NCI-H2081 (cell line): Measurements from ENCODE around the gene FURIN.
"Not testable (repeated sequence)": the region's sequence is repeated elsewhere in the genome, so short reads cannot be mapped to it uniquely, and the experiment has no call there.

Experiments used
- DNase-seq, 2 experiments: peaks; one replicate each; lab custom pipeline; 2025; lab: John Stamatoyannopoulos, UW

FURIN gene

DNA sequence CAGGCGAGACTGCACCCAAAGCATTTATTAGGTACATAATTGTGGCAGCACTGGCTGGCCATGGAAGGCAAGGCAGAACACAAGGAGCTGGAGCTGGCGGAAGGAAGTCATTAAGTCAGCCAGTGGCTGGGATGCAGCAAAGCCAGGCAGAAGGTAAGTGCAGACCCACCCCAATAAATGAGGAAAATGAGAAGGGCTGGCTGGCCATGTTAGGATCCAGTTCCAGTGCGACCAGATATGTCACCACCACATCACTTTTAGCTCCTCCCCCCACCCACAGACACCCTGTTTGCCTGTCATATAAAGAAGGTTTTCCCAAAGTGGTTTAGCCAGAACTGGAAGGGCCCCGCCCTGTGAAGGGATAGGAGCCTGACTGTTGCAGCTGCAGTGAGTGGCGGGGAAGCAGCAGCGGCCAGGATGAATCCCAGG is at the start of gene FURIN:
TSS of gene FURIN (plus strand) at position 328 of the 429 bp plus-strand sequence. CDS start 7,153 bp downstream, outside the sequence.
- DNase-seq: no peak

DNA sequence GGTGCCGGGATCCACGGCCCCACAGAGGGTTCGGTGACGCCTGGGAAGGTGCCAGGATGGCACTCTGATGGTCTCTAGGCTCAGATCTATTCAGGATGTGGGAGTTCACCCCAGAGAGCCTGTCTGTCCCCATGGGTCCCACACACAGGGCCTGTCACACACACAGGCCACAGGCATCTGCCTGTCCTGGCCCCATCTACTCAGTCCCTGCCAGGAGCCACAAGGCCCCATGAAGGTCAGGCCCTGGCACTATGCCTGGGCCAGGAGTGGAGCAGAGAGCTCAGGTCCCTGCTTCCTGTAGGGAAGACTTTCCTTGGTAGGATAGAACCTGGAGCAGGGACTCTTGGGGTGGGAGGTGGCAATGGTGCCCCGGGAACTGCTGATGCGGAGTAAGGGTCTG is 49.0 kb upstream of the FURIN start:
- no peak for DNase-seq

DNA sequence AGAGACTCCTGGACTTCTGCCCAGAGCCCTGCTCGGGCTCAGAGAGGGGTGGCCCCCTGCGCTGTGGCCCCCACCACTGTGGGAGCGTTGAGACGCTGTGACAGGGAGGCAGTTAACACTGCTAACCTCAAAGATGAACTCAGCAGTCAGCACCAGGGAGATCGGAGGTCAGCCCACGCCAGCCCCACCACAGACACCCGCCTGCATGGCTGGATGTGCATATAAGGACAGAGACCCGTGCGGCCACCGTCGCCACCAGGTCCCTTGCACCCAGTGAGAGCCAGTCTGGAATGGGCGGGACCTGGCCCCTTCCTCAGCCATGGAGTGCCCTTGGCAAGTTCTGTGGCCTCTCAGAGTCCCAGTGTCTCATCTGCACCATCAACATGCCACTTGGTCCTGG is 48.5 kb upstream of the FURIN start:
- no peak for DNase-seq

DNA sequence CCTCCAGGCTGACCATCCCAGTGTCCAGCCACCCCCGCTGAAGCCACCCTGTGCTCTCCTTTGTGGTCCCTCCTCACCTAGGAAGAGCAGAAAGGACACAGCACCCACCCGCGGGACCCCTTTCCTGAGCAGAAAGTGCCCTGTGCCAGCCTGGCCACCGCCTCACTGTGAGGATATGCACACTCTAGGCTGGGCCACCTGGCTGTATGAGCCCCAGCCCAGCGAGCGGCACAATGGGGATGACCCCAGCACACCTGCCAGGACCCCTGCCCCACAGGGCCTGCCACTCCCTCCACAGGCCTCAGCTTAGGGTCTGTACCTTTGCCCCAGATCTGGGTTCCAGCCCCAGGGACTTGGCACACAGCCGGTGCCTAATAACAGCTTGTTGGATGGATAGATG is 47.9 kb upstream of the FURIN start:
- DNase-seq: no peak

DNA sequence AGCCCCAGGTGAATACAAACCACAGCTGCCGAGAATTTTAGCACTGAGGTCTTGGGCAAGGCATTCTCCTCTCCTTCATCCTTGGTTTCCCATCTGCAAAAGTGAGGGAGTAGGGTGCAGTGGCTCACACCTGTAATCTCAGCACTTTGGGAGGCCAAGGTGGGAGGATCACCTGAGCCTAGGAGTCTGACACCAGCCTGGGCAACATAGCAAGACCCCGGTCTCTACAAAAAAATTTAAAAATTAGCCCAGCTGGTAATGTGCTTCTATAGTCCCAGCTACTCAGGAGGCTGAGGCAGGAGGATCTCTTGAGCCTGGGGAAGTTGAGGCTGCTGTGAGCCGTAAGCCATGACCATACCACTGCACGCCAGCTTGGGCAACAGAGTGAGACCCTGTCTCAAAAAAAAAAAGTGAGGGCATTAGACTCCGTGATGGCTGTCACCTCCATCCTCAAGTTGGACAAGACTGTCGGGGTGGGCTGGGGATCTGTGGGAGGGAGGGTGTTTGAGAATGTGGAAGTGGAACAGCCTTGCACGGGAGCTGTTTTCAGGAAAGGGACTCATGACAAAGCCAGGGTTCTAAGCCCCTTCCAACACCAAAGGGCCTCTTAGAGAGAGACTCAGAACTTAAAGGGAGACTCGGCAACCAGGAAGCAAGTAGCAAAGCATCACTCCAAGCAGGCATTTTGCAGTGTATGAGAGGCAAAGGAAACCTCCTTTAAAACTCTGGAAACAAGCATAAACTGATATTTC is 46.0 kb upstream of the FURIN start:
- DNase-seq: no peak

DNA sequence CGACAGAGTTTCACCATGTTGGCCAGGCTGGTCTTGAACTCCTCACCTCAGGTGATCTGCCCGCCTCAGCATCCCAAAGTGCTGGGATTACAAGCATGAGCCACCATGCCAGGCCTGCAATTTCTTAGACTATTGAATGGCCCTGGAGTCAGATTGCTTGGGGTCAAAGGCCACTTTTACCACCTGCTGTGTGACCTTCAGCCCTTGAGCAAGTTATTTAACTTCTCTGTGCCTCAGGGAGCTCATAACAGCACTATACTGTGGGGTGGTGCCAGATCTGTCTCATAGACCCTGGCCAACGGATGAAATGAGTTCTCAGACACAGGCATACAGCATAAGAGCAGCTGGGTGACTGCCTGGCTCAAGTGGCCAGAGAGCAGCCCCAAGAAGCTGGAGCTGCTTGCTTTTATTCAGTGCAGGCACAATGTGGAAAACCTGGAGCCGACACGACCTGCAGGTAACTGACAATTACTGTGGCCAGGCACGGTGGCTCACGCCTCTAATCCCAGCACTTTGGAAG is 44.9 kb upstream of the FURIN start:
- DNase-seq: no peak

DNA sequence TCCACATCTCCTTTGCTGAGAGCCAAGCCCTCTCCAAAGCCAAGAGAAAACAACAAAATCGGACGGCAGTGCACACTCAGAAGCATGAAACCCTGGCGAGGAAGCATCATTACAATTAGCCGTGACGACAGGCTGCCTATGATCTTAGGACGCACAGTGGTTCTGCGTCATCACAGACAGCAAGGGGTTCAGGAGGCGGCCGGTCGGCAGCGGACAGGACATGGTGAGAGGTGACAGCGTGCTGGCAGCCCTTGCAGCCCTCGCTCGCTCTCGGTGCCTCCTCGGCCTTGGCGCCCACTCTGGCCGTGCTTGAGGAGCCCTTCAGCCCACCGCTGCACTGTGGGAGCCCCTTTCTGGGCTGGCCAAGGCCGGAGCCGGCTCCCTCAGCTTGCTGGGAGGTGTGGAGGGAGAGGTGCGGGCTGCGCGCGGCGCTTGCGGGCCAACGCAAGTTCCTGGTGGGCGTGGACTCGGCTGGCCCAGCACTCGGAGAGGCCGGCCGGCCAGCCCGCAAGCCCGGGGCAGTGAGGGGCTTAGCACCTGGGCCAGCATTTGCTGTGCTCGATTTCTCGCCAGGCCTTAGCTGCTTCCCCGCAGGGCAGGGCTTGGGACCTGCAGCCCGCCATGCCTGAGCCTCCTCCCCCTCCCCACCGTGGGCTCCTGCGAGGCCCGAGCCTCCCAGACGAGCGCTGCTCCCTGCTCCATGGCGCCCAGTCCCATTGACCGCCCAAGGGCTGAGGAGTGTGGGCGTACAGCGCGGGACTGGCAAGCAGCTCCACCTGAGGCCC is 43.1 kb upstream of the FURIN start:
- DNase-seq: not testable (repeated sequence)

DNA sequence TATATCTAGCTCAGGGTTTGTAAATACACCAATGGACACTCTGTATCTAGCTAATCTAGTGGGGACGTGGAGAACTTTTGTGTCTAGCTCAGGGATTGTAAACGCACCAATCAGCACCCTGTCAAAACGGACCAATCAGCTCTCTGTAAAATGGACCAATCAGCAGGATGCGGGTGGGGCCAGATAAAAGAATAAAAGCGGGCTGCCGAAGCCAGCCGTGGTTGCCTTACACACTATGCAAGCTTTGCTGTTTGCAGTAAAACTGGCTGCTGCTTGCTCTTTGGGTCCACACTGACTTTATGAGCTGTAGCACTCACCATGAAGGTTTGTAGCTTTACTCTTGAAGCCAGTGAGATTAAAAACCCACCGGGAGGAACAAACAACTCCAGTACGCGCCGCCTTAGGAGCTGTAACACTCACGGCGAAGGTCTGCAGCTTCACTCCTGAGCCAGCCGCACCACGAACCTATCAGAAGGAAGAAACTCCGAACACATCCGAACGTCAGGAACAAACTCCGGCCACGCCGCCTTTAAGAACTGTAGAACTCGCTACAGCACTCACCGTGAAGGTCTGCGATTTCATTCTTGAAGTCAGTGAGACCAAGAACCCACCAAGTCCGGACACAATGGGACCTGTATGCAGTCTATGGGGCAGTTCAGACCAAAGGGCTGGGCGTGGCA is 42.0 kb upstream of the FURIN start:
- not testable (repeated sequence) for DNase-seq

DNA sequence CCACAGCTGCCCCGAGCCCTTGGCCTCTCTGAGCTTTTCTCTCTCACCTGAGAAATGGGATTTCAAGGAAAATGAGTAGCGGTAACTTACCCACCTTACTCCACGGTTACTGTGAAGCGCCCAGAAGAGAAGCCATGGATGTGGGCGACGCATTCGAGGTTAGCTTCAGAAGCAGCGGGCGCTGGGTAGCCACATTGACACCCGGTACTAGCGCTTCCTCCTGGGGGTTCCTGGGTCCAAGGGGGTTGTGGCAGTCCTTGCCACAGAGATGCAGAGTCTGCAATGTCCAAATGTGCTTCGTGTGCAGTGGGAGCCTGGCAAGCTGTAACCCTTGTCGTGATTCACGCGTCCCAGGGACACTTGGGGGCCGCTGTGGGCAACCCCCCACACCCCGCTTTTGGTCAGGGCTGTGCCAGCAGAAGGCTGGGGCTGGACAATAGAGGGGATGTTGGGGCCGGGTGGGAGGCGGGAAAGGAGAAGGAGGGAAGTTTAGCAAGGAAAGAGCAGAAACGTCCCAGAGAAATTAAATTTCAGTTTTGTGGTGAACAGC is 41.4 kb upstream of the FURIN start:
- DNase-seq: no peak

DNA sequence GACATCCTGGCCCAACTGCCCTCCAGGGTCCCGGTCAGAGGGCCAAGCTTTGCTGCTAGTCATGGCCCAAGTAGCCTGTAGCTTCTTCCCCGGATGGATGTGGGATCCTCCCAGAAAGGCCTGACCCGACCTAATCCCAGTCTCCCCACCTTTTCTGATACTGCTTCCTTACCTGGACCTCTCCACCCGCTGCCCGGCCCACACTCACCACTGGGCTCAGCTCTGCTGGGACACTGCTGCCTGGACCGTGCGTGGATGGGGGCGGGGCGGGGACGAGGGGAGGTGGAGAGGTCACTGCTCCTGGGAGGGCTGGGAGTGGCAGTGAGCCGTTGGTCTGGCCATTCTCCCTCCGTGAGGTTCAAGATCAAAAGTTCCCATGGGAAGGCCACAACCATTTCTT is 40.3 kb upstream of the FURIN start:
- DNase-seq: no peak

DNA sequence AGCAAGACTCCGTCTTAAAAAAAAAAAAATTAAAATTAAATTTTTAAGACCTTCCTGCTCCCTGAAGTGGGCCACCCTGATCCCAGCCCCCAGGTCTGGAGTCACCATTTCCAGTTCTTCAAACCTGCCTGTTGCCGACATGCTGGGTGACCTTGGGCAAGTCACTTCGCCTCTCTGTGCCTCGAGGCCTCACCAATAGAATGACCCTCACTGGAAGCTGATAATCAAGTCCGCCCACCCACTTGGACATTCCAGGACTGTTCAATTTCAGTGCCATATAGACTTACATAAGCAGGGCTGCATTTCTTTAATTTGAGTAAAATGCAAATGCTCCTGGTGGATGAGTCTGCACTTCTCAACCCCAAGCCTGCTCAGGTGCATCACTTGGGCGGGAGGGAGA is 39.3 kb upstream of the FURIN start:
- no peak for DNase-seq

DNA sequence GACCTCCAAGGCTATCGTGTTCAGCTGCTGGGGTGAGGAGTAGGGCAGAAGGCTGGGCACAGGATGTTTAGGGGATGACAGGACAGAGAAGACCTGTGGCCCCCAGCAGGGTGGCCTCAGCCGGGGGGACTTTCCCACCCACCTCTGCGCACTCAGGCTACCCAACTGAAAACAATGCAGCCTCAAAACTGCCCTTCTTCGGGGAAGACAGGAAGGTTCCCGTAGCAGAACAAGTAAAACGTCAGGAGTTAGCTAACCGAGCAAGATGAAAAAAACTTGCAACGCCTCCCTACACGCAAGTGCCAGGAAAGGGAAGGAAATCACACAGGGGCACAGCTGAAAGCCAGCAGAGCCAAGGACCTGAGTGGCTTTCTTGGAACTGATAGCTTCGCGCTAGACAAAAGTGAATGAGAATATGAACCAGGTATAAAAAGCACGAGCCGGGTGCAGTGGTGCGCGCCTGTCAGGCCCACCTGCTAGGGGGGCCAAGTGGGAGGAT is 38.4 kb upstream of the FURIN start:
- DNase-seq: no peak

DNA sequence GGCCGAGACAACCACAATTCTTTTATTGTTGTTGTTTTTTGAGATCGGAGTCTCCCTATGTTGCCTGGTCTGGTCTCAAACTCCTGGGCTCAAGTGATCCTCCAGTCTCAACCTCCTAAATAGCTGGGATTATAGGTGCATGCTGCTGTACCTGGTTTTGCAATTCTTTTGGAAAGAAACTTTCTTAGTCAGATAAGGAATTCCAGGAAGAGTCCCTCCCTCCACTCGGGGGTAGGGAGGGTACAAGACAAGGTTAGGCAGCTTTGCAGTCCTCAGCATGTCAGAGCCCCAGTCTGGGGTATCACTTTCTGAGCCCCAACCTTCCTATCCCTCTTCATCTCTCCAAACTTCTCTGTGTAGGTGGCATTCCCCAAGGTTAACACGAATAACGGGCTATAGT is 33.8 kb upstream of the FURIN start:
- no peak for DNase-seq

DNA sequence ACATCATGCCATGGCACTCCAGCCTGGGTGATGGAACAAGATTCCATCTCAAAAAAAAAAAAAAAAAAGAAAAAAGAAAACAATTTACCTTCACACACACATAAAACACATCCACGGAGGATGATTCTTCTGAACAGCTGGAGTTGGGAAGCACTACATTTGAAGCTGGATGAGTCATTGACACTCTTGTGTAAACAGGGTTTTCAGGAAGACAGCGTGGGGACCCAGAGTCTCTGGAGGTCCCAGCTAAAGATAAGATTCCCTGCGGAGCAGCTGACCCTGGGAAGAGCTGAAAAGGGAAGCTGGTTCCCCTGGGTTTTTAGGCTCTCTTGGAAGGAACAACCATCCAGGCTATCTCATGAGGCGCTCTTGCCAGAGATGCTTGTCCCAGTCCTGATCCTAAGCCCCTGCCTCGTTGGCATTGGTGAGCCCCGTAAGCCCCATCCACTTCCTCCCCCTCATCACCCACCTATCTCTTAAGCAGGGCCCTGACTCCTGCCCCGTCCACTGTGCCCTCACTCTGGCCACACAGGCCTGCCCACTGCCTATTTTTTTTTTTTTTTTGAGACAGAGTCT is 32.0 kb upstream of the FURIN start:
- DNase-seq: no peak

DNA sequence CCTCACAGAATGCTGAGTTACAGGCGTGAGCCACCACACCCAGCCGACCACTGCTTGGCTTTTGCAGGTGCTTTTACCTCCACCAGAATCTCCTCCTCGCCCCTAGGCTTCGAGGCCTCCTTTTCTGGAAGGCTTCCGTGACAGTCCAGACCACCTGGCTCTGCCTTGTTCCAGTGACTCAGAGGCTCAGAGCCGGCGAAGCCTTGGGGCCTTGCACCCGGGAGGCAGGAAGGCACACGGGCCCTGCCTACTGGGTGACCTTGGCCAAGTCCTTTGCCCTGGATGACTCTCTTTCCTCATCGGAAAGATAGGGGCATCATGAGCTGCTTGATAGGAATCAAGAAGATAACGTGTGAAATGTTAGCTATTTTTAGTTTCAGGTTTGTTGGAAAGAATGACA is 31.3 kb upstream of the FURIN start:
- DNase-seq: no peak

DNA sequence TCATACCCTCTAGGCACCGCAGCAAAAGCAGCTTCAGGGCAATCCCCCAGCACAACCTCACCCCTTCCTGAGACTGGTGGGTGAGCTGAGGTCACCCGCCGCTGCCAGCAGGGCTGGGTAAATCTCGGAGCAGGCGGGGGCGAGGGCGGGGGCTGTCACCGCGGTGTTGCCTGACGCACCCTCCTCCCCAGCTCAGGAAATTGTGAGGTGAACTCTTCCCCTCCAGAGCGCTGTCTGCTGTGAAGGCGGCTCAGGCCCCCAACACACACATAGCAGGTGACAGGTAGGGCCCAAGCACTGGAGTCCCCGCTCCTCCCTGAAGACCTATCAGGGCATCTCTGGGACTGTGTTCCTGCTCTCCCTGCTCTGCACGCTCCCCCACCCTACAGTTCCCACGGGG is 30.2 kb upstream of the FURIN start:
- DNase-seq: no peak

DNA sequence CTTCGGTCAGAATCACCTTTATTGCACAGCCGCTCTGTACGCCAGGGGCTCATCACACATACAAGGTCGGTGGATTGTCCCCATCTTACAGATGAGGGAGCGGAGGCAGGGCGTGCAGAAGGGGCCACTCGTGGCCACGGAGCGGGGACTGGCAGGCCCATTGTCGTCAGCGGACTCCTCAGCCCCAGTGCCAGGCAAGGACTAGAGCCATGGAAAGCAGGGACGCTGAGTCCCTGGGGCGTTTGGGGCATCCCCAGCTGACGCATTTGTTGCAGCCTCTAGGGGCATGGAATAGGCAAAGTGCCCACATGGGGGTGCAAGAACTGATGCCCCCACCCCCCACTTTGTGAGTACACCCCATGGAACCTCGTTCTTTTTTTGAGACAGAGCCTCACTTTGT is 29.8 kb upstream of the FURIN start:
- no peak for DNase-seq

DNA sequence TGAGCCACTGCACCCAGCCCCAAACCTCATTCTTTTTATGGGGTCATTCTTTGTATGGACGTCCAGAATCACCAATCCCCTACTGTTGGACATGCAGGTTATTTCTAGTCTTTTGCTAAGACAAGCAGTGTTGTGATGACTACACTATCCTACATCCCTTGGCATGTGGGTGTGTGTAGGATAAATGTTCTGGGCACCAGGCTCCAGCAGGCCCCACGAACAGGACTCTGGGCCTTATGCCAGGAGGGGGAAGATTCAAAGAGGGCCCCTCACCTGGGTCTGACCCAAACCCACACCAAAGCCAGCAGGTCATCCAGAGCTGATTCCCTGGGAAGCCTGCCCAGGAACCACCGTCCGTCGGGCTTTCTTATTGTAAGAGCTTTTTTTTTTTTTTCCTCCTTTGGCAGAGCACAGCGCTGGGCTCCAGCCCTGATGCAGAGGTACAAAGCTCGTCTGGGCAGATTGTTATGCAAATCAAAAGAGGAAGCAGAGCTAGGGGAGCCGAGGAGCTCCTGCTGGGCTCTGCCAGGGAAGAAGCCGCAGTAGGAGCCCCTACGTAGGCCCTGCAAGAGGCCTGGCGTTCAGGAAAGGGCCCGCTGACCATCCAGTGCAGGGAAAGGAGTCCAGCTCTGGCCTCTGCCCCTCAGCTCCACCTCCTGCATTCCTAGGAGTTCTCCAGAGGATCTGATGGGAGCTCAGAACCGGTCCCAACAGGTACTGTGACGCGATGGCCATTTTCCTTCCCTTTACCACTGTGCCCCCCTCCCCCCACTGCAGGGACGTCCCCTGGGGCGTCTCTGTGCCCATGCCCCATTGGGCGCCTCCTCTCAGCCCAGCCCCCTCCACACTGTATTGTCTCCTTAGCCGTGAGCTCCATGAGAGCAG is 29.0 kb upstream of the FURIN start:
- DNase-seq: no peak

DNA sequence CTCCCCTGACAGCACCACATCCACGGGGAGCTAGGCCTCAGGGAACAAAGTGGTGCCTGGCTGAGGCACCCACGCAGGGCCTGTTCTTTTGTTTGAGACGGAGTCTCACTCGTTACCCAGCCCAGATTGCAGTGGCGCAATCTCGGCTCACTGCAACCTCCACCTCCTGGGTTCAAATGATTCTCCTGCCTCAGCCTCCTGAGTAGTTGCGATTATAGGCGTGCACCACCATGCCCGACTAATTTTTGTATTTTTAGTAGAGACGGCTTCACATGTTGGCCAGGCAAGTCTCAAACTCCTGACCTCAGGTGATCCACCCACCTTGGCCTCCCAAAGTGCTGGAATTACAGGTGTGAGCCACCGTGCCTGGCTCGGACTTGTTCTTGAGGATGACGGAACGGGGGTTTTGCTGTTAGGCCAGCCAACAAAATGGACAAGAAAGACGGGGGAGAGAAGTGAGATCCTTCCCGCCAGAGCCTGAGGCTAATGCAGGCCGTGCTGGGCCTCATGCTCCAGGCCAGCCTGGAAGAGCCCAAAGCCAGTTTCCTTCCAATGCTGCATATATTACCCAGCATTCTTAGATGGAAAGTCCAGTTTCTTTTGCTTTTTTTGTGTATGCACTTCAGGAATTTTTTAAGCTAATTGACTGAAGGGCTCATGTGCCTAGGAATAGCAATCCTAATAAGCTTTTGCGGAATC is 28.1 kb upstream of the FURIN start:
- DNase-seq: no peak

DNA sequence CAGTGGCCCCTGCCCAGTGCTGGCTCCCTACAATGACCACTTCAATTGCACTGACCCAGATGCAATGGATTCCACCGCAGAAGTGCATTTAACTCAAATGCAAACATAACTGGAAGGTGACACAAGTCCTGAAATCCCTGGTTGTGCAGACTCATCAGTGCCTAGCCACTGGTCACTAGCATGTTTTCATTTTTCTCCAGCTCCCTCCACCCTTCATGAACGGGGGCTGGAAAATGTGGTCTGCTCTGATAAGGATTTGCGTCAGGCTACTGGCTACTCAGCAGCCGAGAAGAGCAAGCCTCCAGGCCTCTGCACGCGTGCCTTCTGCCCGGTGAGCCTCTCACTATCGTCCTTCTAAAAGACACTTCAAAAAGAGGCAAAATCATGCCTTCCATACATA is 27.4 kb upstream of the FURIN start:
- DNase-seq: no peak
